ENCODE data around the gene CD55.

CD55 gene

GRCh38 chr1:207283421-207283820 lies 38.1 kb upstream of the CD55 start:
- no peak for TF ChIP-seq CTCF (IDR thresholded peaks at IDR 0.05; ENCODE audit: low read depth, low read length)
- TF ChIP-seq EZH2phosphoT487 (IDR thresholded peaks at IDR 0.05; ENCODE audit: low read depth), result no peak
- H3K4me1 ChIP-seq (ENCODE audit: low read length), result no peaks in the 10 kb centered on the region
- no peaks in the 10 kb centered on the region for H3K9me3 ChIP-seq (ENCODE audit: insufficient read depth, low read length)
- no peak overlapping the region for H3K4me3 ChIP-seq (ENCODE audit: low read length)
- no peaks in the 10 kb centered on the region for H3K36me3 ChIP-seq (replicated peaks; ENCODE audit: low read depth, low read length)
- no peaks in the 10 kb centered on the region for H3K79me2 ChIP-seq (ENCODE audit: low read length)
- no peak overlapping the region for H2AFZ ChIP-seq (ENCODE audit: low read depth, low read length)
- no peak overlapping the region for H3K27ac ChIP-seq (ENCODE audit: low read length)
- H3K9ac ChIP-seq (ENCODE audit: low read length), result no peak overlapping the region
- no peak overlapping the region for H3K4me2 ChIP-seq (ENCODE audit: low read length)
- peaks cover 7% of the 10 kb centered on the region; the same call in 1 of the 2 replicates for H3K27me3 ChIP-seq (ENCODE audit: low read depth, low read length)
- H4K20me1 ChIP-seq (ENCODE audit: insufficient read depth, low read length), result no peaks in the 10 kb centered on the region

DNA sequence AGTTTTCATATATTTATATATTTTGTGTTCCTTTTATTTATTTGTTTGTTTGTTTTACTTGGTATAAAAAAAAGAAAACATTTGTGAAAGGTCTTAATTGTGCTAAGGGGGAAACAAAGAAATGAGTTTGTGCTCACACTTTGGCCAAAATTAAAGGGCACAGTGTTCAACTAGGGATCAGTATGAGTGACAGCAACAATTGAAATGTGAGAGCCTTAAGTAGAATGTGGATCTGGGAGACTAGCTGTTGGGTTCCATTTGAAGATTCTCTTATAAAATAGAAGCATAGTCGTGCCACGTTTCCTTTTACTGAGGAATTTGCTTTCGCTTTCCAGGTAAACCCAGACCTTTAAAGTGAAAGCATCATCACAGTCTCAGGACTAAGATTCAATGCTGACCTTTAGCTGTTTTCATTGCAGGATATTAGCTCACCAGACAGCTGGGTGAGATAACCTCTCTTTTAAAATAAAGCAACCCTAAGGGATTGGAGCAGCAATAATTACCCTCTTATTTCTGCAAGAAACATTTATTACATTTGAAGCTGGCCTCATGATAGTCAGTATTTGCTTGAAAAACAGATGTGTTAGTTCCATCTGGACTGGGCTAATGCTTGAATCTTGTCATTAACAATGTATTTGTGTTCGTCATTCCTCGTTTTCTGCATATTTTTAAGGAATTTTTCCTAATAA lies 37.1 kb upstream of the CD55 start:
- H3K4me2 ChIP-seq (ENCODE audit: low read length), result no peak overlapping the region
- no peaks in the 10 kb centered on the region for H3K36me3 ChIP-seq (replicated peaks; ENCODE audit: low read depth, low read length)
- H3K79me2 ChIP-seq (ENCODE audit: low read length), result no peaks in the 10 kb centered on the region
- H3K4me1 ChIP-seq (ENCODE audit: low read length), result no peaks in the 10 kb centered on the region
- no peaks in the 10 kb centered on the region for H4K20me1 ChIP-seq (ENCODE audit: insufficient read depth, low read length)
- H3K9me3 ChIP-seq (ENCODE audit: insufficient read depth, low read length), result no peaks in the 10 kb centered on the region; the same call in 1 of the 2 replicates
- no peak overlapping the region for H3K27ac ChIP-seq (ENCODE audit: low read length)
- no peak overlapping the region for H3K4me3 ChIP-seq (ENCODE audit: low read length)
- no peak overlapping the region for H2AFZ ChIP-seq (ENCODE audit: low read depth, low read length)
- no peak for TF ChIP-seq CTCF (IDR thresholded peaks at IDR 0.05; ENCODE audit: low read depth, low read length)
- TF ChIP-seq EZH2phosphoT487 (IDR thresholded peaks at IDR 0.05; ENCODE audit: low read depth), result no peak
- H3K27me3 ChIP-seq (ENCODE audit: low read depth, low read length), result peaks cover 7% of the 10 kb centered on the region; the same call in 1 of the 2 replicates
- no peak overlapping the region for H3K9ac ChIP-seq (ENCODE audit: low read length)

DNA sequence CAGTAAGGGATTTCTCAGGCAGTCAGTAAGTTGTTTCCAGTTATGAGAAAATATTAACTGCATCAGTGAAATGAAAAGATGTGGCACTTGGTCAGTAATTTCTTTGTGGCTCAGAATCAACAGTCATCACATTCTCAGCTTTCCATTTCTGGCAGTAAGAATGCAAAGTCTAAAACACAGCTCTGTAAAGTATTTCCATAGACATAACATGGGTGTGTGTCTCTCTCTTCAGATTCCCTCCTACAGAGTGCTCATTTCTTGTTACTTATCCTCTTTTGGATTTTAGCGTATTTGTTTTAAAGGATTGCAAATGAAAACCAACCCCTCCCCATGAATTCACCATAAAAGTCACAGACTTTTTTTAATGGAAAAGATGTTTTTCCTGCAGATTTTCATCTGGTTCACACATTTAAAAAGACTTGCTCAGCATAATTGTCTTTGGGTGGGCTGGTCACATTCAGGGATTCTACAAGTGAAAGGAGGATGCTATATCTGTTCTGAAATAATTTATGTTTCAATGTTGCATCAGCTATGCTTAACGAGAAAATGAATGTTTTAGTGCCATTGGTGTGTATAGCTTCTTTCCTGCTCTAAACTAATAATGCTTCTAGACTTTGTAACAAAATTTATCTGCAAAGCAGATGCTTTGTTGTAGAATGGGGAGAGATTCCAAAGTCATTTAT lies 34.6 kb upstream of the CD55 start:
- no peaks in the 10 kb centered on the region for H4K20me1 ChIP-seq (ENCODE audit: insufficient read depth, low read length)
- H3K4me1 ChIP-seq (ENCODE audit: low read length), result no peaks in the 10 kb centered on the region
- no peaks in the 10 kb centered on the region for H3K79me2 ChIP-seq (ENCODE audit: low read length)
- TF ChIP-seq EZH2phosphoT487 (IDR thresholded peaks at IDR 0.05; ENCODE audit: low read depth), result no peak
- no peak for TF ChIP-seq CTCF (IDR thresholded peaks at IDR 0.05; ENCODE audit: low read depth, low read length)
- H3K27ac ChIP-seq (ENCODE audit: low read length), result no peak overlapping the region
- peaks cover 7% of the 10 kb centered on the region; the same call in 1 of the 2 replicates for H3K27me3 ChIP-seq (ENCODE audit: low read depth, low read length)
- no peak overlapping the region for H3K4me3 ChIP-seq (ENCODE audit: low read length)
- H2AFZ ChIP-seq (ENCODE audit: low read depth, low read length), result no peak overlapping the region
- no peak overlapping the region for H3K9ac ChIP-seq (ENCODE audit: low read length)
- no peak overlapping the region for H3K4me2 ChIP-seq (ENCODE audit: low read length)
- no peaks in the 10 kb centered on the region for H3K36me3 ChIP-seq (replicated peaks; ENCODE audit: low read depth, low read length)
- no peaks in the 10 kb centered on the region; the same call in 1 of the 2 replicates for H3K9me3 ChIP-seq (ENCODE audit: insufficient read depth, low read length)

DNA sequence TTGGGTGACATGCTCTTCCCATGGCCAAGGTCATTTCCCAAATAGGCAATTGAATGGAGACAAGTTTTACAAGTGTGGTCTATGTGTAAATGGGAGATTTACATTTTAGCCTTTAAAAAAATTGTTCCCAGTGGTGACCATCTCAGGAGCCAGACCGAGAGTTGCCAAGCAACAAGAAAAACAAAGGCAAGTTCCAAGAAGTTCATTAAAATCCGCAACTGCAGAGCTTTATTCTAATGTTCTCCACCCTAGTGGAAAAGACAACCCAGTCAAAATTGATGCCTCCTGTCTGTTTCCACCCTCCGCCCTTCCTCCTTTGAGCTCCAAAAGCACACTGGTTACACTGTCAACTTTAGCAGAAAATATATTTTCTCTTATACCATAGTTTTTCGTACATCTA lies 33.2 kb upstream of the CD55 start:
- no peak overlapping the region for H3K27ac ChIP-seq (ENCODE audit: low read length)
- no peaks in the 10 kb centered on the region for H4K20me1 ChIP-seq (ENCODE audit: insufficient read depth, low read length)
- H3K9ac ChIP-seq (ENCODE audit: low read length), result no peak overlapping the region
- no peaks in the 10 kb centered on the region for H3K36me3 ChIP-seq (replicated peaks; ENCODE audit: low read depth, low read length)
- H2AFZ ChIP-seq (ENCODE audit: low read depth, low read length), result no peak overlapping the region
- no peaks in the 10 kb centered on the region for H3K4me1 ChIP-seq (ENCODE audit: low read length)
- H3K4me3 ChIP-seq (ENCODE audit: low read length), result no peak overlapping the region
- H3K79me2 ChIP-seq (ENCODE audit: low read length), result no peaks in the 10 kb centered on the region
- H3K4me2 ChIP-seq (ENCODE audit: low read length), result no peak overlapping the region
- no peak for TF ChIP-seq CTCF (IDR thresholded peaks at IDR 0.05; ENCODE audit: low read depth, low read length)
- no peak for TF ChIP-seq EZH2phosphoT487 (IDR thresholded peaks at IDR 0.05; ENCODE audit: low read depth)
- peaks cover 7% of the 10 kb centered on the region; the same call in 1 of the 2 replicates for H3K27me3 ChIP-seq (ENCODE audit: low read depth, low read length)
- peaks cover 4% of the 10 kb centered on the region; the same call in 1 of the 2 replicates for H3K9me3 ChIP-seq (ENCODE audit: insufficient read depth, low read length)

Data from OCI-LY3 (cell line).